Type B pancreatic cell (in vitro differentiated cells): Measurements from ENCODE around the gene HBP1. TPM values are rescaled to one million over a fixed set of nuclear protein-coding genes. Genes with fewer than 3 reads are reported as not detected.

ENCODE experiments used
- DNase-seq: peaks from one replicate; pipeline ENCODE4 v3.0.0; 2021; ENCODE audit warnings: mixed read lengths; ENCODE audit not compliant: unreplicated experiment; ENCODE audit errors: extremely low spot score
- H3K27ac Mint-ChIP-seq: 2 replicates; pipeline ENCODE4 v1.8.0; 2021; ENCODE audit warnings: mild to moderate bottlenecking, mixed read lengths
- H3K27me3 Mint-ChIP-seq: 2 replicates; pipeline ENCODE4 v1.8.0; 2021; ENCODE audit warnings: mixed read lengths
- H3K36me3 Mint-ChIP-seq: 2 replicates; pipeline ENCODE4 v1.8.0; 2021; ENCODE audit warnings: mixed read lengths
- H3K4me1 Mint-ChIP-seq: one replicate; pipeline ENCODE4 v1.8.0; 2021; ENCODE audit warnings: mixed read lengths; ENCODE audit not compliant: unreplicated experiment
- H3K4me3 Mint-ChIP-seq: 2 replicates; pipeline ENCODE4 v1.8.0; 2021; ENCODE audit warnings: mild to moderate bottlenecking, mixed read lengths
- H3K9me3 Mint-ChIP-seq: 2 replicates; pipeline ENCODE4 v1.8.0; 2021; ENCODE audit warnings: mixed read lengths
- total RNA-seq: library from RNA; stranded (reverse); gene quantifications from 2 replicates; pipeline ENCODE4 v1.2.1, GENCODE V29; 2021; ENCODE audit warnings: low replicate concordance
- TF ChIP-seq, protein P1 (sequence below): fragments of 200-600 bp; sonication (generic); conservative IDR thresholded peaks from 2 replicates; pipeline ENCODE4 v1.5.0; 2021; ENCODE audit warnings: antibody characterized with exemption, mild to moderate bottlenecking

HBP1 gene
- total RNA-seq, 1 donor from 2014 or later: 56.9 TPM

GRCh38 chr7:107251963-107252362 is 83.2 kb downstream of the HBP1 start:
- H3K9me3 Mint-ChIP-seq: no peaks in the 10 kb centered on the region
- H3K27me3 Mint-ChIP-seq: no peaks in the 10 kb centered on the region
- no peaks in the 10 kb centered on the region for H3K4me1 Mint-ChIP-seq
- TF ChIP-seq, protein P1, sequence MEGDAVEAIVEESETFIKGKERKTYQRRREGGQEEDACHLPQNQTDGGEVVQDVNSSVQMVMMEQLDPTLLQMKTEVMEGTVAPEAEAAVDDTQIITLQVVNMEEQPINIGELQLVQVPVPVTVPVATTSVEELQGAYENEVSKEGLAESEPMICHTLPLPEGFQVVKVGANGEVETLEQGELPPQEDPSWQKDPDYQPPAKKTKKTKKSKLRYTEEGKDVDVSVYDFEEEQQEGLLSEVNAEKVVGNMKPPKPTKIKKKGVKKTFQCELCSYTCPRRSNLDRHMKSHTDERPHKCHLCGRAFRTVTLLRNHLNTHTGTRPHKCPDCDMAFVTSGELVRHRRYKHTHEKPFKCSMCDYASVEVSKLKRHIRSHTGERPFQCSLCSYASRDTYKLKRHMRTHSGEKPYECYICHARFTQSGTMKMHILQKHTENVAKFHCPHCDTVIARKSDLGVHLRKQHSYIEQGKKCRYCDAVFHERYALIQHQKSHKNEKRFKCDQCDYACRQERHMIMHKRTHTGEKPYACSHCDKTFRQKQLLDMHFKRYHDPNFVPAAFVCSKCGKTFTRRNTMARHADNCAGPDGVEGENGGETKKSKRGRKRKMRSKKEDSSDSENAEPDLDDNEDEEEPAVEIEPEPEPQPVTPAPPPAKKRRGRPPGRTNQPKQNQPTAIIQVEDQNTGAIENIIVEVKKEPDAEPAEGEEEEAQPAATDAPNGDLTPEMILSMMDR: no peak
- no peak overlapping the region for H3K4me3 Mint-ChIP-seq
- DNase-seq: no peak
- H3K27ac Mint-ChIP-seq: no peak overlapping the region
- peaks cover 12% of the 10 kb centered on the region for H3K36me3 Mint-ChIP-seq

Other genes starting within 250 kb of the HBP1 start
- 6.3 and 7.2 TPM in 2 replicates for gene PRKAR2B, start 124.3 kb upstream of the HBP1 start, total RNA-seq